Upper lobe of left lung (tissue), 4 donors: ENCODE results near the gene TMTC2.

Source experiments
- CTCF ChIP-seq, 6 experiments: fragments of 450-650 bp in 4 of 6; fragments of 200-600 bp in 2 of 6; sonication (generic) in 2 of 6; IDR thresholded peaks; one replicate each; pipeline ENCODE4 v1.5.1; 2016 to 2019; ENCODE audit warnings: antibody characterized with exemption in 6 of 6
- EP300 ChIP-seq, 4 donors: sonication (generic); formaldehyde crosslinking; IDR thresholded peaks; one replicate each; pipeline ENCODE4 v1.5.1; 2017; ENCODE audit warnings: antibody characterized with exemption in 4 of 4, control low read depth in 2 of 4
- POLR2A ChIP-seq, 4 donors: fragments of 450-650 bp; IDR thresholded peaks; one replicate each; pipeline ENCODE4 v1.5.1; 2016 to 2017; ENCODE audit warnings: antibody characterized with exemption in 4 of 4, mild to moderate bottlenecking in 2 of 4

- TF ChIP-seq CTCF (IDR thresholded peaks at IDR 0.05), result no peak
- no peak for TF ChIP-seq POLR2A (IDR thresholded peaks at IDR 0.05)
- TF ChIP-seq EP300 (IDR thresholded peaks at IDR 0.05), result no peak
Observed at GRCh38 chr12:82665142-82665923, 21.4 kb upstream of the TMTC2 start.
